Left ventricle myocardium inferior (tissue), 1 donor: ENCODE data around the gene GAS7. TPM values are rescaled to one million over a fixed set of nuclear protein-coding genes. Genes with fewer than 3 reads are reported as not detected.

Experiments
- DNase-seq: peaks from one replicate; pipeline ENCODE4 v3.0.0-alpha.2; 2020
- H3K27ac ChIP-seq: fragments of 200-600 bp; replicated peaks from 2 replicates; pipeline ENCODE4 v1.8.0; 2021
- H3K27me3 ChIP-seq: fragments of 200-600 bp; 2 replicates; pipeline ENCODE4 v1.8.0; 2021; ENCODE audit warnings: low read depth
- H3K36me3 ChIP-seq: fragments of 200-600 bp; 2 replicates; pipeline ENCODE4 v1.8.0; 2021
- H3K4me1 ChIP-seq: fragments of 200-600 bp; 2 replicates; pipeline ENCODE4 v1.8.0; 2021
- H3K4me3 ChIP-seq: fragments of 200-600 bp; 2 replicates; pipeline ENCODE4 v1.8.0; 2021; ENCODE audit warnings: mild to moderate bottlenecking, moderate library complexity
- H3K9me3 ChIP-seq: fragments of 200-600 bp; replicated peaks from 2 replicates; pipeline ENCODE4 v1.8.0; 2021
- intact Hi-C: fragments of 100-400 bp; cut with micrococcal nuclease; formaldehyde crosslinking; loops from one replicate; pipeline ENCODE4 v1.11.0; 2022
- total RNA-seq: library from RNA; stranded (reverse); fragmentation: NEBNext Ultra II Directional; extraction: Animal tissue kit (Norgen Biotek cat#: 25700); gene quantifications from one replicate; pipeline ENCODE4 v1.2.1, GENCODE V29; 2021
- TF ChIP-seq, protein P1 (sequence below): fragments of 200-600 bp; IDR thresholded peaks from 2 replicates; pipeline ENCODE4 v1.8.0; 2021; ENCODE audit warnings: antibody characterized with exemption, mild to moderate bottlenecking, borderline replicate concordance
- donor health status: DM: no; HTN: yes; CAD: no; lungs with severe emphysema.

GAS7 gene
- total RNA-seq, 1 donor from 2014 or later: 87.6 TPM

- Histone ChIP-seq H3K27me3 (no peaks in the 10 kb centered on the region), H3K27ac (peak overlapping the region; percentile 92), H3K36me3 (no peaks in the 10 kb centered on the region), H3K4me3 (peak overlapping the region; percentile 64), H3K4me1 (peaks cover 52% of the 10 kb centered on the region), H3K9me3 (no peaks in the 10 kb centered on the region)
- no peak for DNase-seq
- intact Hi-C loops: no loop called here
- TF ChIP-seq, protein P1, sequence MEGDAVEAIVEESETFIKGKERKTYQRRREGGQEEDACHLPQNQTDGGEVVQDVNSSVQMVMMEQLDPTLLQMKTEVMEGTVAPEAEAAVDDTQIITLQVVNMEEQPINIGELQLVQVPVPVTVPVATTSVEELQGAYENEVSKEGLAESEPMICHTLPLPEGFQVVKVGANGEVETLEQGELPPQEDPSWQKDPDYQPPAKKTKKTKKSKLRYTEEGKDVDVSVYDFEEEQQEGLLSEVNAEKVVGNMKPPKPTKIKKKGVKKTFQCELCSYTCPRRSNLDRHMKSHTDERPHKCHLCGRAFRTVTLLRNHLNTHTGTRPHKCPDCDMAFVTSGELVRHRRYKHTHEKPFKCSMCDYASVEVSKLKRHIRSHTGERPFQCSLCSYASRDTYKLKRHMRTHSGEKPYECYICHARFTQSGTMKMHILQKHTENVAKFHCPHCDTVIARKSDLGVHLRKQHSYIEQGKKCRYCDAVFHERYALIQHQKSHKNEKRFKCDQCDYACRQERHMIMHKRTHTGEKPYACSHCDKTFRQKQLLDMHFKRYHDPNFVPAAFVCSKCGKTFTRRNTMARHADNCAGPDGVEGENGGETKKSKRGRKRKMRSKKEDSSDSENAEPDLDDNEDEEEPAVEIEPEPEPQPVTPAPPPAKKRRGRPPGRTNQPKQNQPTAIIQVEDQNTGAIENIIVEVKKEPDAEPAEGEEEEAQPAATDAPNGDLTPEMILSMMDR: no peak
Measured at GRCh38 chr17:10033959-10034358, 164.4 kb downstream of the GAS7 start.

DNA sequence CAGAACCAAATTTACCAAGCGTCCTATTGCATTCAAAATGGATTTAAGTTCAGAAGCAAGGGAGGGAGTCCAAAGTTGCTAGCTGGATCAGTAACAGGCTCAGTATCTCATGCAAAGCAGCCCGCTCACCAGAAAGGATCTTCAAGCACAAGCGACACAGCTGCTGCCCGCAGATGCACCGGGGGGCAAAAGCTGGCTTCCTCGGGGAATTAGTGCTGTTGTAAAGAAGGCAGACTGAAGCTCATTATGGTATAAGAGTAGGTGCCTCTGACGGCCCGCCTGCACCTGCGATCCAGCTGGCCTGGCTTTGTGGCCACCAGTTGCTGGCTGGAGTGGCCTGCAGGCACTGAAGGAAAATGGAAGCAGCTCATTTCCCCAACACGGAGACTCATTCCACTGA, 165.0 kb downstream of the GAS7 start:
- intact Hi-C loops: no loop called here
- H3K4me3 ChIP-seq: peak overlapping the region; percentile 64
- no peak for DNase-seq

DNA sequence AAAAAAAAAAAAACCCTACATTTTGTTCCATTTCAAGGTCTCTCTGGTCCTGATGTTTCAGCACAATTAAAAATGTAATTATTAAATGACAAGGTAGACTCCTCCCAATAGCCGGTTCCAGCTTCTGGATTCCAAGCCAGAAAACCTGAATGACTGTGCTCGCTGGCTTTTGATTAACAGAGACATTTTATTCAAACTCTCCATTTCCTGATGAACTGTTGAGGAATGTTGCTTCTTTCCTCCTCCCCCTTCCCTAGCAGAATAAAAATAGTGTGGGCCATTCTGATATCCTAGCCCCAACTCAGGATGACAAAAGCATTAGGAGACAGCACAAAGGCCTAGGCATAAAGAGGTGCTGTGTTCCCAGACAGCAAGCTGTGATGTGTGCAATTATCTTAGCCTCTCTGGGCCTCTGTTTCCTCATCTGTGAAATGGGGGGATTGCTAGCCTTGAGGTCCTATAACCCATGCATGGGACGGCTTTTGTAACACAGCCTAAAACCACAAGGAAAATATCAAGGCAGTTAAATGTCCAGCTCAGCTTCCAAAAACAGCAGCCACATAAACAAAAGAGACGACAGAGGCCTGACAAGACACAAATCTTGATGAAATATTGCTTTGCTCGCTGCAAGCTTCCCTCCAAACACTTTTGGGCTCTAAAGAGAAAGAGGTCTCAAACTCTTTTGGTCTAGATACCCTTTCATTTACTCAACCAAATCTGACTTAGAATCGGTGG, 166.1 kb downstream of the GAS7 start:
- no peak for DNase-seq
- Histone ChIP-seq H3K4me3 (peak overlapping the region; percentile 64), H3K36me3 (no peaks in the 10 kb centered on the region), H3K9me3 (no peaks in the 10 kb centered on the region), H3K27me3 (no peaks in the 10 kb centered on the region), H3K27ac (peak overlapping the region; percentile 92), H3K4me1 (peaks cover 48% of the 10 kb centered on the region)
- intact Hi-C loops: no loop called here
- TF ChIP-seq, protein P1: no peak

More for the DNA sequence above, 165.0 kb downstream of the GAS7 start:
- no peaks in the 10 kb centered on the region for H3K36me3 ChIP-seq
- H3K4me1 ChIP-seq: peaks cover 55% of the 10 kb centered on the region
- TF ChIP-seq, protein P1: no peak
- no peaks in the 10 kb centered on the region for H3K27me3 ChIP-seq
- no peaks in the 10 kb centered on the region for H3K9me3 ChIP-seq
- peak overlapping the region; percentile 92 for H3K27ac ChIP-seq

DNA sequence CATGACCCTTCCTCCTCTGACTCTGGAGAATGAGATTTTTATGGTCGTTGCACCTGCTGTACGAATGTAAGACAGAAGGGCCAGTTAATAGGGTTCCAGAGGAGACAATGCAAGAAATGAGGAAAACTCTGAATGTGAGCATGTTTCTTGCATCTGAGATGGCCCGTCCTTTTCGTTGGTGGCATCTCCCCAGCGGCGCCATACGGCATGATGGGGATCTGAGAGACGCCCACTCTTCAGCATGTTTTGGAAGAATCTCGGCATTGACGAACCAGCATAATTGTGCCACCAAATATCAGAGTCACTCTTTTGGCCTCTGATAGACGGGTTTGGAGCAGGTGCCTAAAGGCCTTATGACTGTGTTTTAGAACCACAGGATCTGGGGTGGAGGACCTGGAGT, 166.8 kb downstream of the GAS7 start:
- Histone ChIP-seq H3K36me3 (no peaks in the 10 kb centered on the region), H3K4me1 (peaks cover 51% of the 10 kb centered on the region), H3K27ac (peak overlapping the region; percentile 92), H3K4me3 (peak overlapping the region; percentile 64), H3K9me3 (no peaks in the 10 kb centered on the region), H3K27me3 (no peaks in the 10 kb centered on the region)
- intact Hi-C loops: no loop called here
- DNase-seq: no peak
- TF ChIP-seq, protein P1: no peak

DNA sequence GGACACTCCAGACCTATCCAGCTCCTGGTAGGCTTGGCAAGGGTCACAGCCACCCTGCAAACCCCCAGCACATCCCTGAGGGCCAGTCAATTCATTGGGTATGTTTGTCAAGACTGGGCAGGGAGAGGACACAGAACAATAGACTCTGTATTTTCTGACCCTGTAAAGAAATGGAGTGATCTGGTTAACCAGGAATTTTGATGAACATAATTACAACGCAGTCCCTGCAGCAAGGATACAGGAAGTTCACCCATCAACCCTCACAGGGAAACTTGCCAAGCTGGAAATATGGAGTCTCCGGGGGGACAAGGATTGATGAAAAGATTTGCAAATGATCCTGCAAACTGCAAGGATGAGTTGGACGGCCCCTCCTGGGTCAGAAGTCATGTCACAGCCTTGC, 167.3 kb downstream of the GAS7 start:
- intact Hi-C loops: no loop called here
- H3K36me3 ChIP-seq: no peaks in the 10 kb centered on the region
- no peaks in the 10 kb centered on the region for H3K9me3 ChIP-seq
- peaks cover 56% of the 10 kb centered on the region for H3K4me1 ChIP-seq
- TF ChIP-seq, protein P1: no peak
- peak overlapping the region; percentile 92 for H3K27ac ChIP-seq
- H3K27me3 ChIP-seq: no peaks in the 10 kb centered on the region
- peak overlapping the region; percentile 64 for H3K4me3 ChIP-seq
- DNase-seq: no peak
